Measurements from ENCODE around the gene CETP.

- TF ChIP-seq, protein P1, sequence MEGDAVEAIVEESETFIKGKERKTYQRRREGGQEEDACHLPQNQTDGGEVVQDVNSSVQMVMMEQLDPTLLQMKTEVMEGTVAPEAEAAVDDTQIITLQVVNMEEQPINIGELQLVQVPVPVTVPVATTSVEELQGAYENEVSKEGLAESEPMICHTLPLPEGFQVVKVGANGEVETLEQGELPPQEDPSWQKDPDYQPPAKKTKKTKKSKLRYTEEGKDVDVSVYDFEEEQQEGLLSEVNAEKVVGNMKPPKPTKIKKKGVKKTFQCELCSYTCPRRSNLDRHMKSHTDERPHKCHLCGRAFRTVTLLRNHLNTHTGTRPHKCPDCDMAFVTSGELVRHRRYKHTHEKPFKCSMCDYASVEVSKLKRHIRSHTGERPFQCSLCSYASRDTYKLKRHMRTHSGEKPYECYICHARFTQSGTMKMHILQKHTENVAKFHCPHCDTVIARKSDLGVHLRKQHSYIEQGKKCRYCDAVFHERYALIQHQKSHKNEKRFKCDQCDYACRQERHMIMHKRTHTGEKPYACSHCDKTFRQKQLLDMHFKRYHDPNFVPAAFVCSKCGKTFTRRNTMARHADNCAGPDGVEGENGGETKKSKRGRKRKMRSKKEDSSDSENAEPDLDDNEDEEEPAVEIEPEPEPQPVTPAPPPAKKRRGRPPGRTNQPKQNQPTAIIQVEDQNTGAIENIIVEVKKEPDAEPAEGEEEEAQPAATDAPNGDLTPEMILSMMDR (IDR thresholded peaks at IDR 0.05) = no peak
- peak in 1 of 2 donors; percentile 85 for TF ChIP-seq POLR2A (IDR thresholded peaks at IDR 0.05)
These were observed 30.4 kb upstream of the CETP start for GRCh38 chr16:56931271-56931891.

Data from lower leg skin (tissue), 3 donors.